GM23248 (cell line): ENCODE measurements around the gene TRIAP1.

ENCODE experiments used
- EZH2 ChIP-seq: fragments of 200-600 bp; sonication (generic); IDR thresholded peaks from 2 replicates; pipeline ENCODE4 v1.6.1; 2018; ENCODE audit warnings: antibody characterized with exemption, mild to moderate bottlenecking; ENCODE audit not compliant: insufficient read depth, poor library complexity, severe bottlenecking
- EZH2phosphoT487 ChIP-seq: fragments of 200-600 bp; sonication (generic); IDR thresholded peaks from 2 replicates; pipeline ENCODE4 v1.6.1; 2018; ENCODE audit warnings: antibody characterized with exemption, moderate library complexity, mild to moderate bottlenecking, low read depth; ENCODE audit not compliant: insufficient read depth

DNA sequence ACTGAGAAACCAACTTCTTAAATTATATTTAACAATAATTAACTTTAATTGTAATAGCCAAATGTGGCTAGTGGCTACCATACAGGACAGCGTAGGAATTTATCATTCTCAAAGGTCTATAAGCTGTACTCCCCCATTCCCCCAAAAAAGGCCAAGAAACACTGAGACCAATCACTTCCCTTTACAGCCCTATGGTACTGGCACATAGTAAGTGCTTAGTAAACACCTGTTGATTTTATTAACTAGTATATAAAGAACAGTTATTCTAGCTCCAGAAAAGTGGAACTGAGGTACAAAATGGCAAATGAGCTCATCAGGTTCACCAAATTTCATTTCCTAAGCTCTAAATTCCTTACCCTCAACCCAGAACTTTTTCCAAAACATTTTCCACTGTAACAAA lies 29.5 kb upstream of the TRIAP1 start:
- TF ChIP-seq EZH2 = no peak
- no peak for TF ChIP-seq EZH2phosphoT487
